Stimulated activated CD8-positive, alpha-beta memory T cell treated with anti-CD3 and anti-CD28 coated beads, Interleukin-2, amount 100 ng/mL, for 48 hours (primary cell): ENCODE data around the gene GYS2.

ENCODE experiments used
- DNase-seq, 2 donors: peaks; one replicate each; pipeline ENCODE4 v3.0.0-alpha.2; 2020; ENCODE audit warnings: low read depth in 2 of 2

Gene GYS2

DNA sequence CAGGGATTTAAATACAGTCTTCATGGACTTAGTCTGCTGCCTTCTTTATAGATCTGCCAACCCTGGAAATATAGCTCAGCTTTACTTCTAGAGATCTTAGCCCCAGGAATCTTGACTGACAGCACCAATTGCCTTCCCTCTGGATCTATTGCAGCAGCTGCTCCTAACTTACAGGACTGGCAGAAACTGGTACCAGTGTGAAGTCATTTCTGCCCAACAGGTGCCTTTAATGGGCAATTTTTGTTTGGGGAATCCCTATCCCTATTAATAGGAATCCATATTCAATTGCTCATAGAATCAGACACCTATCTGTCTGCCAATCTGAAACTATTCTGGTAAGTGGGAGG, 51.3 kb downstream of the GYS2 start:
- DNase-seq = no peak

DNA sequence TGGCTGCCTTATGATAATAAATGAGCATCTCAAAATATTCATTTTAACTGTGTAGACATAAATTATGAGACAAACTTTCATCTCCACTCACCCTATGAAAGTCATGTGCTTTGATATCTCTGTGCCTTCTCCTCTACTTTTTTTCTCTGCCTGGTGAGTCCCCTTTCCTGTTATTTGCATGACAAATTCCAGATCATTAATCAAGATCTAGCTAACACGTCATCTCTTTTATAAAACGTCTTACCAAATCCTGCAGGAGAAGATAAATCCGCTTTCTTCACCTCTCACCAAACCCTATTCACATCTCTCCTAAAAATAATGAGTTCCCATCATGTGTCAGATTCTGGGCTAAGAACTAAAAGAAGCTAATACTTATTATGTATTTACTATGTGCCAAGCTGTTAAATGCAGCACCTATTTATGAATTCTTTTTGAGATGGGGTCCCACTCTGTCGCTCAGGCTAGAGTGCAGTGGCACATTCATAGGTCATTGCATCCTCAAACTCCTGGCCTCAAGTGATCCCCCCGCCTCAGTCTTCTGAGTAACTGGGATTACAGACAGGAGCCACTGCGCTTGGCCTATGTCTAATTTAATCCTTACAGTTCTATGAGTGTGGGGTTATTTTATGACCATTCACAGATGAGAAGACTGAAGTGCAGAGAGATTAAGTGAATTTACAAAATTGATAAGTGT, 51.9 kb downstream of the GYS2 start:
- DNase-seq = no peak

DNA sequence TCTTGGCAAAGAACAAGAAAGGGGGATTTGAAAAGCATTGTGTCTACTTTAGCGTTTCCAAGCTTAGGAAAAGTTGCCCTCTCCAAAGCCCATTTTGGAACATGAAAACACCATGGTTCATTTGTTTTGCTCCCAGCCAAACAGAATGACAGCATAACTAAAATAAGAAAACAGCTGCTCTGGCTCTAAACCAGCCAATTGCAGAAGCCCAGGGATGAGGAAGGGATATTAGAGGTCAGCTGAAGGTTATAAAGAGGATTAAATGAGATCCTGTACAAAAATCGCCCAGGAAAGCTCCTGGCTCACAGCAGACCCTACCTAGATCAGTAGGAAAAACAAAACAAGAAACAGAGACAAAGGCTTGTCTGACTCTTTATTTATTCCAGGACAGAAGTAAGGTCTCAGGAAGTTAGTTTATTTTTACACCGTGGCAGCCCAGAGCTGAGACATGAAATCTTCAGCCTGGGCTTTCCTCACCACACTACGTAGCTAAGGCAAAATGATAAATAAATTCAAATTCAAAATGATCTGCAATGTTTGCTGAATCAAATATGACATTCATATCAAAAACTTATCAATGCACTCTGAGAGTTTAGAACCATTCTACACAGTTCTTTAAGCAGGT, 52.7 kb downstream of the GYS2 start:
- DNase-seq = no peak

DNA sequence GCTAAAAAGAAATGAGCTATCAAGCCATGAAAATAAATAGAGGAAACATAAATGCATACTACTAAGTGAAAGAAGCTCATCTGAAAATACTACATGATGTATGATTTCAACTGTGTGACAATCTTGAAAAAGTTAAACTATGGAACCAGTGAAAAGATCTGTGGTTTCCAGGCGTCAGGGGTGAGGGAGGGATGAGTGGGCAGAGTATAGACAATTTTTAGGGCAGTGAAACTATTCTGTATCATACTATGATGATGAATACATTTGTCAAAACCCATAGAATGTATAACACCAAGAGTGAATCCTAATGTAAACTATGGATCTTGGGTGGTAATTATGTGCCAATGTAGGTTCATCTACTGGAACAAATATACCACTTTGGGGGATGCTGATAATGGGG, 57.2 kb downstream of the GYS2 start:
- DNase-seq = no peak

DNA sequence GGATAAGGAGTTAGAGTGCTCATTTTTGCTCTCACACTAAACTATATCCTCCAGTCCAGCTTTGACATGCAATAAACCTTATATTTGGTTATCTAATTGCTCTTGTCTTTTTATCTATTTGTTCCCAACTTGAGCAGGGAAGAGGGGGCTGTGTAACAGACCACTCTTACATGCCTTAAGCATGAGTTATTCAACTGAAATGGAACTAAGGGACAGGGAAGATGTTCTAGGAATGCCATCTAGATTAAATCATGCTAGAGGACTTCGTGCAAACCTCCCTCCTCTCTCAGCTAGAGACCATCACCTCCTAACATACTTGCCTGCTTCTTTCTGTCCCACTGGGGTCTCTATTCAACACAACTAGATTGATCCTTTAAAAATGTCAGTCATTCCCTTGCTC, 57.9 kb downstream of the GYS2 start:
- no peak for DNase-seq

DNA sequence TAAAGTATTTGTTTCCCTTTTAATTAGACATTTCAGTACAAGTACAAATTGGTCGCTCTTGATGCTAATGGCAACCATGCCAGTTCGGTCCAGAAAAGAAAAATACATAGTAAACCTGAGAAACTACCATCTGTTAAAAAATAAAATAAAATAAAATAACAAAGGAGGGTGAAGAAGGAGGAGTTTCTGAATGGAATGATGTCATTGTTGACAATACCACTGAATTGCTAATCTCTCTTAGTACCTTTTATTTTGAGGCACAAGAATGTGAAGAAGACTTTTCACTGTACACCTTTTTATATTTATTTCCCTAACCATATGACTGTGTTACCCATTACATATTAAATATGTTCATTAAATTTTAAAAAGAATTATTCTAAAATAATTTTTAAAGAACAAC, 59.1 kb downstream of the GYS2 start:
- no peak for DNase-seq

DNA sequence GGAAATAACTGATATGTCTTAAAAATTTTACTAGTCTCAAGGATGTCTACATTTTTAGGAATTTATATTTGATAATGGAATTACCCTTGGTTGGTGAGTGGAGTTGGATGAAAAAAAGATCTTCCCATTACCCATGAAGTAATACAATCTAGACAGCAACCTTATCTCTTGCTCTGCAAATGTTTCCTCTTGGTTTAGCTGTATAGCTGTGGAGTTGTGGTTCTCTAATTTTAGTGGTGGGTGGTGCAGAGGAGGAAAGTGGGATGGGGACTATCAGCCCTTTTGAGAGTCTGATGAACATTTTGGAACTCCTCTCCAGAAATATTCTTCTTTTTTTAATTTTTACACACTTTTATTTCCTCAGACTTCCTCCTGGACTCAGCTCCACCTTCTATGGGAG, 61.5 kb downstream of the GYS2 start:
- DNase-seq = no peak

DNA sequence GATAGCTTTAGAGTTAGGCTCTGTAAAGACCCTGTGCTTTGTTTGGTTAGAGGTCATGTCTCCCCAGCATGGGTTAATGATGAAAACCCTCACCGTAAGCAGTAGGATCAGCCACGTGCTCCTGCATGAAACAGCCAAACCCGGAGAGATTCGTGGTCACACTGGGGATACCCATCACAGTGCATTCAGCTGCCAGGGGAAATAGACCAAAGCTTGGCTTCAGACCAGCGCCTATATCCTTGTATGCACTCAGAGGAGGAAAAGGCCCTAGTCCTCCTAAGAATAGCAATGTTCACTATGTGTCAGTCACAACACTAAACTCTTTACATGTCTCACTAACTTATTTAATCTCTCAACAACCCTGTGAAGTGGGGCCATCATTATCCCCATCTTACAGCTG, 62.2 kb downstream of the GYS2 start:
- DNase-seq = no peak

DNA sequence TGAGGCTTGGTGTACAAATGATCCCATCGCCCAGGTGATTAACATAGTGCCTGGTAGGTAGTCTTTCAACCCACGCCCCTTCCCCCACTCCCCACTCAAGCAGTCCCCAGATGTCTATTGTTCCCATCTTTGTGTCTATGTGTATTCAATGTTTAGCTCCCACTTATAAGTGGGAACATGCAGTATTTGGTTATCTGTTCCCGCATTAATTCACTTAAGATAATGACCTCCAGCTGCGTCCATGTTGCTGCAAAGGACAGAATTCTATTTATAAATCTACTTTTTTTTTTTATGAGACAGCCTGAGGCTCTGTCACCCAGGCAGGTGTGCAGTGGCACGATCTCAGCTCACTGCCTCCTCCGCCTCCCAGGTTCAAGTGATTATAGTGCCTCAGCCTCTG, 62.9 kb downstream of the GYS2 start:
- DNase-seq = no peak

DNA sequence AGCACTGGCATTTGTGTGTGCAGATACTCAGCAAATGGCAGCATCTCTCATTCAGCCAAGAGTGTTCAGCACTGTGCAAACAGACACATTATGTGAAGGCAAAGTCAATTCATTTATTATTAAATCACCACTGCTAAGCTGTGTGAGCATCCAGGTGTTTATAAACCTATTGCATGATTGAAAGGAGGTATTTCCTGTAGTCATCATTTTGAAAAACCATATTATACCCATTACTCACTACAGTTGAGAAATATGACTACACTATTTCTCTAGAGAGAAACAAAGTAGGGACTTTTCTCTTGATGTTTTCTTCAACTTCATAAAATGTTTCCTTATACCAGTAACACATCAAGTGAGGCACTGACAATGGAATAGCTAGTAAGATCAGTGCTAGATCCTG, 64.8 kb downstream of the GYS2 start:
- no peak for DNase-seq

DNA sequence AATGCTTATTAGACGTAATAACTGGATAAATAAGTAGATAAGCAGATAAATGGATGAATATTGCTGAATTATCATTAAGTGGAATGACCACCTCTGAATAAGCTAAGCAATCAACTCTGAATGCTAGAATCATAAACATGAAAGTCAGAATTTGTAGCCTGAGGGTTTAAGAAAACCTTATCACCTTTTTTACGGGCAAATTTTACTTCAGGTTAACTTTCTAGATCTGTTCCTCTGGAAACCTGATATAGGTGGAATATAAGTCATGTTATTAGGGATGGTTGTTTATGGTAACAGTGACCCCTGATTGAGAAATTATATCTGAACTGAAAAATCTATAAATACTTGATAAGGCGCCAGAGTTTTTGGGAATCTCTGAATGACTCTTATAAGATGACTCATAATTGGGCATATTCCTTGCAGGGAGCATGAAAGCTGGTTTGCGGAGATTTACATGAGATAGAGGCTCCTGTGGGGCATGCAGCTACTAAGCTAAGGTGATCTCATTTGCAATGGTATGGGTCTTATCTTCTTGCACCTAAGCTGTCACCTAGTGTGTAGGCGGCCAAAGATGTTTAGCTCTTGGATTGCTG, 66.5 kb downstream of the GYS2 start:
- no peak for DNase-seq

DNA sequence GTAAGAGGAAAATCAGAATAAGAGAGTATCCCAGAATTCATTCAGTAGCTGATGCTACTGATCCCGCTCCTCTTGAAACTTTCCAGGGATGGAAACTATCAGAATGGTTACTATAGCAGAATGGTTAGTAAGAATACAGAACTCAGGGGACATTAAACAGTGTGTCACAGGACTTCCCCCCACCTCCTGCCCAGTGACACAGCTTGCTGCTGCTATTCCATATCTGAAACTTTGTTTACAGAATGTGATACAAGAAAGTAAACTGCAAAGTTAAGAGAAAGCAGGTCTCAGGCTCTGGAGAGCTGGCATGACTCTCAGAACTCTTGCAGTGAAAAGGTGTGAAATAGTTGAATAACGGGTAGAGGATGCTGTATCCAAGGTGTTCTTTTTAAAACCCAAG, 75.2 kb downstream of the GYS2 start:
- DNase-seq = no peak

DNA sequence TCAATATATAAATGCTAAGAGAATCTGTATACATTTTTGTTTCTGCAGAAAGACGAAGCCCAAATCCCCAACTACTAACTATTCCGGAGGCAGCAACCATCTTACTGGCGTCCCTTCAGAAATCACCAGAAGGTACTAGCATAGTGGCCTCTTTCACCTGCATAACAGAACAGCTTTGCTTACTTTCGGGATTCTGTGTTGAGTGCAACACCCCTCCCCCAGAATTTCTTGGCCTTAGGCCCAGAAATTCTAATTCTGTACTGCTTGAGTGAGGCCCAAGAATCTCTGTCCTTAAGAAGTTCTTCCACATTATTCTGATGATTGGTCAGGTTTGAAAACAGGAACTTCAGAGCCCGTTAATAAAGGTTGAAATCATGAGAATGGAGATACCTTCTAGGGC, 75.7 kb downstream of the GYS2 start:
- DNase-seq = no peak

DNA sequence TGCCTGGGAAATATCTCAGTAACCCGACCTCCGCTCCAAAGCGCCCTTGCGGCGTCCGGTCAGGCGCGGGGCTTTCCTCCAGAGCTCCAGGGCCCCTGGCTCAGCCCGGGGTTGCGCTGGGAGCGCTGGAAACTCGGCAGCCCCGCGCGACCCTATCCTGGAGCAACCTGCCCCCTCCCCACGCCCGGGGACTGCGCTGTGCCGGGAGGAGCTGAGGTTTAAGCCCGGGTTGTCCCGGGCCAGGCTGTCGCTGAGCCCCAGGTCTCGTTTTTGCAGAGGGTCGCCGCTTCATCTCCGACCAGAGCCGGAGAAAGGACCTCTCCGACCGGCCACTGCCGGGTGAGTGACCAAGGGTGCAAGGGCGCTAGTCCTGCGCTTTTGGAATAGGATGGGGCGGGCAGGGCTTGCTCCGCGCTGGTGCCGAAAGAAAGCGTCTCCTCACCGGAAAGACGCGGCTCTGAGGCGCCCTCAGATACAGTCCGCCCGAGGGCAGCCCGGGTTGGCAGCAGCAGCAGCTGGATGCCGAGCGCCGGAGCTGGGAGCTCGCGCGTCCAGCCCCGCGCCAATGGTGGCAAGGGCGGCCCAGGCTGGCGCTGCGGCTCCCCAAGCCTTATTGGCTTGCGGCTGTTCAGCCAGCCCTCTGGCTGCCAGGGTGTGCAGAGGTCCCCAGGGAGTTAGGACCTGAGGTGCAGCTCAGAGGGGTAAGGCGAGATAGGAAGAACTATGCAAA, 77.0 kb downstream of the GYS2 start:
- DNase-seq = peak; percentile 39 to 54

DNA sequence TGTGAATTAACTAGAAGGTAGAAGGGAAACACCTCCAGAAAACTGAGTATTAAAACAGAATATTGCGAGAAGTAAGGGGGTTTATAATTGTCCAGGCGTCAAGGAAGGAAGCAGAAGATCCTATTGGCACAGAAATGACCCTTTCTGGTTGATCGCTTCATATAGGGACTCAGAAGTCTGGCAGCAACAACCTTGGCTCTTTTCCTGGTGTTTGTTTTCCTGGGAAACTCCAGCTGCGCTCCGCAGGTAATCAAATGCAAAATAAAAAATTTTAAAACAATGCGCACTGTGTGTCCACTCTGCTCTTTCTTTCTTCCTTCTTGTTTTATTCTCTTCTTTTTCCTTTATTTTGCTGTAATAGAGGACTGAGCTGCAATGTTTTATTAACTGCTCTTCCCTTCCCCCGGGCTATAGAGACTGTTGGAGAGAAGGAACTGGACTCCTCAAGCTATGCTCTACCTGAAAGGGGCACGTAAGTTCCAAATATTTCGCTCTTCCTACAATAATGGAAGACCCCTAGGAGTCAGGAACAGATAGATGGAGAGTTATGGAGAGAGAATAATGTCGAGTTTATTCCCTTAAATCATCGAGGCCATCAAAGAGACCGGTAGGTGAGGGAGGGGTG, 77.8 kb downstream of the GYS2 start:
- DNase-seq = no peak

DNA sequence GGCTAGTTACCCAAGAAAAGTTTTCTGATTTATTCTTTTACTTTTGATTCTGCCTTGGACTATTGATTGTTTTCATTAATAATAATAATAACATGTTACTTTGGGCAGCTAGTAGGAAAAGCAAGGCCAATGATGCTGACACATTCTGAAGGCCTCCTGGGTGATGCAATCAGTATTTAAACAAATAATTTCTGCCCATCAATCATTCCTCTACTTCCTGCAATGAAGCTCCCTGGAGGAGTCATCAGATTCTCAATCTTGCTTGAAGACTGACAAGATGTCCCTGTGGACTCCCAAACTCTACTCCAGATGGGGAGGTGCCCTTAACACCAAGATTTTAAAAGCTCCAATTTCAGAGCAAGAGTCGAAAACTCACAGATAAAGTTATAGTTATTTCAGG, 78.6 kb downstream of the GYS2 start, which contains the start of gene SPX:
Gene SPX (plus strand): TSS at position 244 of the 400 bp plus-strand sequence. CDS start 177 bp downstream, outside the sequence.
- DNase-seq = no peak

DNA sequence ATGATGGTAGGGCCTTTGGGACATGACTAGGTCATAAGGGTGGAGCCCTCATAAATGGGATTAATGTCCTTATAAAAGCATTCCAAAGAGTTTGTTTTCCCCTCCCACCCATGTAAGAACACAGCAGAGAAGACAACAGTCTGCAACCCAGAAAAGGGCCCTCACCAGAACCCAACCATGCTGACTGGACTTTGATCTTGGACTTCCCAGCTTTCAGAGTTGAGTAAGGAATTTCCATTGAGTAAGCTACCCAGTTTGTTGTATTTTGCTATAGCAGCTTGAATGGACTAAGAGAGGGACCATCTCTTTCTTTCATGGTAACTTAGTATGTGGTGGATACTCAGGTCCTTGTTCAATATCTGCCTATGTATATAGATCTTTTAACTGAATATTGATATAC, 81.5 kb downstream of the GYS2 start:
- DNase-seq = no peak

DNA sequence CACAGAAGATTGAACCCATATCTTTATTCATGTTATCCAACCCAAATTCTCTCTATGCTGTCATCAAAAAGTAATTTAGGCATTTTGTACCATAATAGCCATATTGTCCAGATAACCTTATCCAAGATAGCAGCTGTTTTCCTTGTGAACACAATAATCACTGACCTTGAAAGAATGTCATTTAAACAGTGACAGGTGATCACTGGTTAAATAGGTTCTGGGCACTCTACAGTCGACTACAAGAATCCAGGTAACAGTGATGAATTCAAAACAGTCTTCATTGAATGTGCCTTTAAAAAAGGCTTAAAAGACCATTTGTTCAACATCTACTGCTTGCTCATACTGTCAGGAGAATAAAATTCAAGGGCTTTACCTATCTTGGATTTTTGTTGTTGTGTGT, 83.1 kb downstream of the GYS2 start:
- DNase-seq = no peak

DNA sequence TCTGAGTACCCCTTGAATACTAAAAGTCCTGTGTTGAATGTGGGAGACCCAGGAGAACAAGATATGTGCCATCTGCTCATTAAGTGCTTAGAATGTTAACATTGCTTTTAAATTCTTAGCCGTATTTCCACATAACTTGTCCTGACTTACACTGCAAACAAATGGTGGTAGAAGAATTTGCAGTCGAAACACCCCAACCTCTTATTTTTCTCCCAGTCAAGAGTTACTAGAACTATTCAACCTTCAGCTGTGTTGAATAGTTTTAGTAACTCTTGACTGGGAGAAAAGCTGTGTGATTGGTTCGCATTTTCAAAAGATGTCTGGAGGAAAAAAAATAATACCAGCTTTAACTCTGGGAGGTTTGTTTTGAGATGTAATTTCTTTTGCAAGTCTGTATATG, 86.2 kb downstream of the GYS2 start:
- no peak for DNase-seq

DNA sequence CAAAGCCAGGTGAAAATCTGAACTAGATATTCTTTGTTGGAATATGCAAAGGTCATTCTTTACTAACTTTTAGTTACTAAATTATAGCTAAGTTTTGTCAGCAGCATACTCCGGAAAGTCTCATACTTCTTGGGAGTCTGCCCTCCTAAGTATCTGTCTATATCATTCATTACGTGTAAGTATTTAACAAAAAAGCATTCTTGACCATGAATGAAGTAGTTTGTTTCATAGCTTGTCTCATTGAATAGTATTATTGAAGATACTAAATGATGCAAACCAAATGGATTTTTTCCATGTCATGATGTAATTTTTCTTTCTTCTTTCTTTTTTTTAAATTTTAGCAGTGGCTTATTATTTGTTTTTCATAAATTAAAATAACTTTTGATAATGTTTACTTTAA, 88.4 kb downstream of the GYS2 start:
- DNase-seq = no peak

DNA sequence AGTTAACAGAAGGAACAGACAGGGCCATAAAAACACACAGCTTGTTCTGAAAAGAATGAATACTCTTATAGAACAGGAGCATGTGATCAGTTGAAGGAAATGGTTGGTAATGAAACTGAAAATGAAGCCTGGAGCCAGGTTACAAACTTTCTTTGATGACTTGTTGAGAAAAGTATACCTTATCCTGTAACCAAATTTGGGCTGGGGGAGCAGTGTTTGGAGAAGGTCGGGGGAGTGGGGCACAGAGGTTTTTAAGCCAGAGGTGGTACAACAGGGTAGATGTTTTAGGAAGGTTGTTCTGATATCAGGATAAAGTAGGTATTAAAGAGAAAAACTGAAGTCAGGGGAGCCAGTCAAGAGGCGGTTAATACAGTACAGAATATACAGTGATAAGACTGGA, 94.9 kb downstream of the GYS2 start:
- no peak for DNase-seq

DNA sequence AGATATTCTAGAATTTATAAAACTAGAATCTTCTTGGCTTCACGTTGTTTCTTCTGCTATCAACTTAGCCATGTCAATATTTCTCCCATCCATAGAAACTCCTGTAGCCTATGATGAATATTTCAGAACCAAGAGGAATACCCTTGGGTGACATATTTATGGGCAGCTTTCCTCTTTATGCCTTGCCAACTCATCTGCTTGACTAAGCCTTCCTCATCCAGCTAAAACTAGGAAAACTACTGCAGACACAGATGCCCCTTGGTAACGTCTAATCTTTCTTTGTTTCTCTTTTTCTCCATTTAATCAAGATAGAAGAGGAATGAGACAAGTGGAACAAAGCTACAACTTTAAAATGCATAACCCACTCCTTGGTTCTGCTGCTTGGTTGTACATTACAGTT, 96.8 kb downstream of the GYS2 start:
- no peak for DNase-seq
